ACC112 (cell line): ENCODE measurements around the gene PCK1.

ENCODE experiments used
- H2AFZ ChIP-seq: fragments of 200-600 bp; sonication (generic); one replicate; pipeline ENCODE4 v1.6.0; 2017; ENCODE audit warnings: antibody characterized with exemption, low read length; ENCODE audit not compliant: unreplicated experiment
- H3K27ac ChIP-seq: fragments of 200-600 bp; sonication (generic); 2 replicates; pipeline ENCODE4 v1.5.1; 2014; ENCODE audit warnings: low read depth, mild to moderate bottlenecking, antibody characterized with exemption, low read length, moderate library complexity
- H3K27me3 ChIP-seq: fragments of 200-600 bp; sonication (generic); 2 replicates; pipeline ENCODE4 v1.6.1; 2014; ENCODE audit warnings: mild to moderate bottlenecking, antibody characterized with exemption, low read length, moderate library complexity, mixed read lengths; ENCODE audit not compliant: insufficient read depth
- H3K36me3 ChIP-seq: fragments of 200-600 bp; sonication (generic); 2 replicates; pipeline ENCODE4 v1.6.1; 2016; ENCODE audit warnings: mild to moderate bottlenecking, antibody characterized with exemption, low read length, moderate library complexity, mixed read lengths; ENCODE audit not compliant: insufficient read depth
- H3K4me1 ChIP-seq: fragments of 200-600 bp; sonication (generic); one replicate; pipeline ENCODE4 v1.6.1; 2016; ENCODE audit warnings: low read length, mixed read lengths; ENCODE audit not compliant: insufficient read depth, unreplicated experiment, control insufficient read depth
- H3K4me3 ChIP-seq: fragments of 200-600 bp; sonication (generic); 2 replicates; pipeline ENCODE4 v1.5.1; 2014; ENCODE audit warnings: mild to moderate bottlenecking, low read depth, low read length
- H3K79me2 ChIP-seq: fragments of 200-600 bp; sonication (generic); one replicate; pipeline ENCODE4 v1.6.0; 2016; ENCODE audit warnings: low read length; ENCODE audit not compliant: control insufficient read depth, unreplicated experiment, insufficient read depth

PCK1 gene

GRCh38 chr20:57578476-57579165 is 17.7 kb downstream of the PCK1 start:
- Histone ChIP-seq H3K27ac (no peak overlapping the region), H3K27me3 (peaks cover 94% of the 10 kb centered on the region), H3K4me3 (no peak overlapping the region), H3K4me1 (no peaks in the 10 kb centered on the region), H3K79me2 (no peaks in the 10 kb centered on the region), H2AFZ (no peak overlapping the region), H3K36me3 (no peaks in the 10 kb centered on the region)

GRCh38 chr20:57579331-57579897 is 18.5 kb downstream of the PCK1 start:
- Histone ChIP-seq H3K4me3 (no peak overlapping the region), H3K27ac (no peak overlapping the region), H2AFZ (no peak overlapping the region), H3K79me2 (no peaks in the 10 kb centered on the region), H3K27me3 (peaks cover 94% of the 10 kb centered on the region), H3K36me3 (no peaks in the 10 kb centered on the region), H3K4me1 (no peaks in the 10 kb centered on the region)

- no peak overlapping the region for H3K4me3 ChIP-seq
Measured at GRCh38 chr20:57579898-57580447, 19.1 kb downstream of the PCK1 start.

GRCh38 chr20:57580478-57581201 is 19.7 kb downstream of the PCK1 start:
- Histone ChIP-seq H3K27ac (no peak overlapping the region), H3K36me3 (no peaks in the 10 kb centered on the region), H3K4me1 (no peaks in the 10 kb centered on the region), H3K4me3 (no peak overlapping the region), H2AFZ (no peak overlapping the region), H3K79me2 (no peaks in the 10 kb centered on the region), H3K27me3 (peaks cover 94% of the 10 kb centered on the region)

More at GRCh38 chr20:57579898-57580447, 19.1 kb downstream of the PCK1 start:
- no peaks in the 10 kb centered on the region for H3K4me1 ChIP-seq
- no peaks in the 10 kb centered on the region for H3K36me3 ChIP-seq
- H3K27ac ChIP-seq = no peak overlapping the region
- H3K27me3 ChIP-seq = peaks cover 94% of the 10 kb centered on the region
- no peak overlapping the region for H2AFZ ChIP-seq
- H3K79me2 ChIP-seq = no peaks in the 10 kb centered on the region

GRCh38 chr20:57581202-57582028 is 20.5 kb downstream of the PCK1 start:
- H3K27me3 ChIP-seq = peaks cover 94% of the 10 kb centered on the region
- H2AFZ ChIP-seq = no peak overlapping the region
- no peak overlapping the region for H3K4me3 ChIP-seq
- no peaks in the 10 kb centered on the region for H3K36me3 ChIP-seq
- H3K4me1 ChIP-seq = no peaks in the 10 kb centered on the region
- no peak overlapping the region for H3K27ac ChIP-seq
- H3K79me2 ChIP-seq = no peaks in the 10 kb centered on the region

GRCh38 chr20:57582029-57582378 is 21.1 kb downstream of the PCK1 start:
- no peaks in the 10 kb centered on the region for H3K4me1 ChIP-seq
- peaks cover 94% of the 10 kb centered on the region for H3K27me3 ChIP-seq
- no peak overlapping the region for H3K27ac ChIP-seq

GRCh38 chr20:57582432-57583288 is 21.8 kb downstream of the PCK1 start:
- Histone ChIP-seq H3K4me1 (no peaks in the 10 kb centered on the region), H3K36me3 (no peaks in the 10 kb centered on the region), H3K79me2 (no peaks in the 10 kb centered on the region), H2AFZ (no peak overlapping the region), H3K27ac (no peak overlapping the region), H3K4me3 (no peak overlapping the region; the same call in 1 of the 2 replicates), H3K27me3 (peaks cover 90% of the 10 kb centered on the region)

More at GRCh38 chr20:57582029-57582378, 21.1 kb downstream of the PCK1 start:
- Histone ChIP-seq H3K4me3 (no peak overlapping the region), H2AFZ (no peak overlapping the region), H3K79me2 (no peaks in the 10 kb centered on the region), H3K36me3 (no peaks in the 10 kb centered on the region)

GRCh38 chr20:57583289-57584257 is 22.7 kb downstream of the PCK1 start:
- H3K79me2 ChIP-seq = no peaks in the 10 kb centered on the region
- peaks cover 90% of the 10 kb centered on the region for H3K27me3 ChIP-seq
- H3K36me3 ChIP-seq = no peaks in the 10 kb centered on the region
- H3K4me1 ChIP-seq = no peaks in the 10 kb centered on the region
- no peak overlapping the region for H2AFZ ChIP-seq
- no peak overlapping the region for H3K27ac ChIP-seq
- H3K4me3 ChIP-seq = no peak overlapping the region
